IPS-18c (cell line): ENCODE measurements around the gene PCDH7.

Experiments used
- H3K4me3 ChIP-seq: 2 replicates; pipeline ENCODE4 v1.7.0; 2013; ENCODE audit warnings: low read depth, mild to moderate bottlenecking, low read length, moderate library complexity; ENCODE audit not compliant: insufficient read depth
- H3K9me3 ChIP-seq: one replicate; pipeline ENCODE4 v1.6.1; 2013; ENCODE audit warnings: mild to moderate bottlenecking, low read length, moderate library complexity; ENCODE audit not compliant: control insufficient read depth, insufficient read depth

Gene PCDH7

GRCh38 chr4:30765022-30765421, 44.9 kb downstream of the PCDH7 start:
- no peaks in the 10 kb centered on the region for H3K9me3 ChIP-seq
- H3K4me3 ChIP-seq: no peak overlapping the region

- no peaks in the 10 kb centered on the region for H3K9me3 ChIP-seq
- H3K4me3 ChIP-seq: no peak overlapping the region
Observed at GRCh38 chr4:30767147-30767845, 47.1 kb downstream of the PCDH7 start.

GRCh38 chr4:30768277-30768676, 48.1 kb downstream of the PCDH7 start:
- H3K9me3 ChIP-seq: no peaks in the 10 kb centered on the region
- no peak overlapping the region for H3K4me3 ChIP-seq

GRCh38 chr4:30769093-30769492, 48.9 kb downstream of the PCDH7 start:
- no peaks in the 10 kb centered on the region for H3K9me3 ChIP-seq
- H3K4me3 ChIP-seq: no peak overlapping the region

GRCh38 chr4:30770049-30770549, 49.9 kb downstream of the PCDH7 start:
- Histone ChIP-seq H3K4me3 (no peak overlapping the region), H3K9me3 (no peaks in the 10 kb centered on the region)

GRCh38 chr4:30770812-30771211, 50.6 kb downstream of the PCDH7 start:
- Histone ChIP-seq H3K4me3 (no peak overlapping the region), H3K9me3 (no peaks in the 10 kb centered on the region)

- Histone ChIP-seq H3K9me3 (no peaks in the 10 kb centered on the region), H3K4me3 (no peak overlapping the region)
Observed at GRCh38 chr4:30776451-30776850, 56.3 kb downstream of the PCDH7 start.

- no peaks in the 10 kb centered on the region for H3K9me3 ChIP-seq
- H3K4me3 ChIP-seq: no peak overlapping the region
Observed at GRCh38 chr4:30776921-30777415, 56.8 kb downstream of the PCDH7 start.
